ELR (cell line): ENCODE measurements around the gene HTR4.
A peak's percentile ranks its signal among the peaks of the same experiment; 100 is the strongest.

Experiments
- DNase-seq: peaks from one replicate; pipeline ENCODE4 v3.0.0-alpha.2; 2015; ENCODE audit warnings: low read depth

HTR4 gene

GRCh38 chr5:148606296-148606695 lies 48.0 kb downstream of the HTR4 start:
- no peak for DNase-seq

- no peak for DNase-seq
Measured at GRCh38 chr5:148599187-148599586, 55.1 kb downstream of the HTR4 start.

- DNase-seq, result no peak
Measured at GRCh38 chr5:148595697-148596096, 58.6 kb downstream of the HTR4 start.

- DNase-seq, result no peak
Measured at GRCh38 chr5:148586796-148587195, 67.5 kb downstream of the HTR4 start.

- DNase-seq, result no peak
Measured at GRCh38 chr5:148585988-148586387, 68.3 kb downstream of the HTR4 start.

- DNase-seq, result no peak
Measured at GRCh38 chr5:148584103-148584502, 70.2 kb downstream of the HTR4 start.

GRCh38 chr5:148583421-148583965 lies 70.8 kb downstream of the HTR4 start:
- peak; percentile 13 for DNase-seq

GRCh38 chr5:148574167-148574566 lies 80.2 kb downstream of the HTR4 start:
- DNase-seq, result no peak

- DNase-seq, result no peak
Measured at GRCh38 chr5:148573374-148573773, 81.0 kb downstream of the HTR4 start.

- no peak for DNase-seq
Measured at GRCh38 chr5:148569948-148570347, 84.4 kb downstream of the HTR4 start.

- no peak for DNase-seq
Measured at GRCh38 chr5:148565148-148565547, 89.2 kb downstream of the HTR4 start.

GRCh38 chr5:148563021-148563420 lies 91.3 kb downstream of the HTR4 start:
- DNase-seq, result no peak

GRCh38 chr5:148561801-148562311 lies 92.5 kb downstream of the HTR4 start:
- no peak for DNase-seq

GRCh38 chr5:148559461-148559860 lies 94.9 kb downstream of the HTR4 start:
- DNase-seq, result no peak

- DNase-seq, result no peak
Measured at GRCh38 chr5:148558892-148559291, 95.4 kb downstream of the HTR4 start.

GRCh38 chr5:148556835-148557234 lies 97.5 kb downstream of the HTR4 start:
- peak; percentile 25 for DNase-seq

- DNase-seq, result no peak
Measured at GRCh38 chr5:148554621-148555020, 99.7 kb downstream of the HTR4 start.

- DNase-seq, result no peak
Measured at GRCh38 chr5:148543727-148544126, 110.6 kb downstream of the HTR4 start.

GRCh38 chr5:148542812-148543211 lies 111.5 kb downstream of the HTR4 start:
- DNase-seq, result peak; percentile 42

GRCh38 chr5:148541054-148541835 lies 113.1 kb downstream of the HTR4 start:
- no peak for DNase-seq

GRCh38 chr5:148540647-148541046 lies 113.7 kb downstream of the HTR4 start:
- peak; percentile 25 for DNase-seq

- DNase-seq, result no peak
Measured at GRCh38 chr5:148539851-148540250, 114.5 kb downstream of the HTR4 start.

GRCh38 chr5:148535190-148535589 lies 119.1 kb downstream of the HTR4 start:
- DNase-seq, result no peak
